Immature natural killer cell (primary cell): ENCODE results near the gene BAHD1. TPM values are rescaled to one million over a fixed set of nuclear protein-coding genes. Genes with fewer than 3 reads are reported as not detected.
A peak's percentile ranks its signal among the peaks of the same experiment; 100 is the strongest.

Experiments
- DNase-seq, 3 donors: peaks; one replicate each; pipeline ENCODE4 v3.0.0; 2022; ENCODE audit warnings: mixed read lengths in 1 of 3
- H3K27ac Mint-ChIP-seq, 6 donors: one replicate each; pipeline ENCODE4 v1.8.0; 2020; ENCODE audit warnings: mixed read lengths in 6 of 6, mild to moderate bottlenecking in 5 of 6, inconsistent platforms in 4 of 6, moderate library complexity in 3 of 6
- H3K27me3 Mint-ChIP-seq, 3 donors: one replicate each; pipeline ENCODE4 v1.8.0; 2020 to 2021; ENCODE audit warnings: low read depth in 3 of 3, mild to moderate bottlenecking in 3 of 3, mixed read lengths in 3 of 3, moderate library complexity in 3 of 3, inconsistent platforms in 1 of 3
- H3K36me3 Mint-ChIP-seq, 3 donors: one replicate each; pipeline ENCODE4 v1.8.0; 2020; ENCODE audit warnings: mixed read lengths in 3 of 3, inconsistent platforms in 2 of 3, mild to moderate bottlenecking in 2 of 3
- H3K4me1 Mint-ChIP-seq, 2 donors: one replicate each; pipeline ENCODE4 v1.8.0; 2020; ENCODE audit warnings: inconsistent platforms in 2 of 2, mild to moderate bottlenecking in 2 of 2, mixed read lengths in 2 of 2, moderate library complexity in 1 of 2
- H3K4me3 Mint-ChIP-seq, 5 donors: one replicate each; pipeline ENCODE4 v1.8.0; 2020; ENCODE audit warnings: mild to moderate bottlenecking in 5 of 5, mixed read lengths in 5 of 5, inconsistent platforms in 3 of 5, moderate library complexity in 3 of 5
- H3K9me3 Mint-ChIP-seq, 6 donors: one replicate each; pipeline ENCODE4 v1.8.0; 2020; ENCODE audit warnings: mild to moderate bottlenecking in 6 of 6, mixed read lengths in 6 of 6, inconsistent platforms in 4 of 6, moderate library complexity in 3 of 6
- polyA plus RNA-seq, 3 donors: library from polyadenylated mRNA; unstranded; fragments of 300-500 nt; fragmentation: Illumina TruSeq; gene quantifications; one replicate each; pipeline ENCODE4 v1.2.3, GENCODE V29; 2021

The BAHD1 gene
- polyA plus RNA-seq, 3 donors from 2014 or later, result 2.1 to 6.1 (median 3.4) TPM

GRCh38 chr15:40458495-40459371, 18.0 kb downstream of the BAHD1 start:
- Mint-ChIP-seq H3K27ac (no peak overlapping the region), H3K36me3 (peaks cover 0 to 5% (median 0%) of the 10 kb centered on the region in 3 donors), H3K27me3 (peaks cover 0 to 11% (median 3%) of the 10 kb centered on the region in 3 donors), H3K9me3 (no peaks in the 10 kb centered on the region), H3K4me1 (peaks cover 40 to 42% of the 10 kb centered on the region in 2 donors), H3K4me3 (no peak overlapping the region)
- DNase-seq, result no peak

GRCh38 chr15:40459391-40460015, 18.8 kb downstream of the BAHD1 start:
- H3K27me3 Mint-ChIP-seq, result peaks cover 0 to 11% (median 2%) of the 10 kb centered on the region in 3 donors
- no peak overlapping the region for H3K27ac Mint-ChIP-seq
- no peak for DNase-seq
- H3K36me3 Mint-ChIP-seq, result peaks cover 0 to 5% (median 0%) of the 10 kb centered on the region in 3 donors
- peaks cover 33 to 34% of the 10 kb centered on the region in 2 donors for H3K4me1 Mint-ChIP-seq
- H3K4me3 Mint-ChIP-seq, result no peak overlapping the region
- no peaks in the 10 kb centered on the region for H3K9me3 Mint-ChIP-seq

GRCh38 chr15:40460404-40460803, 19.7 kb downstream of the BAHD1 start:
- Mint-ChIP-seq H3K4me1 (peaks cover 24 to 25% of the 10 kb centered on the region in 2 donors), H3K36me3 (peaks cover 0 to 7% (median 0%) of the 10 kb centered on the region in 3 donors), H3K27me3 (peaks cover 0 to 11% (median 0%) of the 10 kb centered on the region in 3 donors), H3K27ac (no peak overlapping the region), H3K4me3 (no peak overlapping the region), H3K9me3 (no peaks in the 10 kb centered on the region)
- DNase-seq, result no peak

- Mint-ChIP-seq H3K36me3 (peaks cover 0 to 14% (median 0%) of the 10 kb centered on the region in 3 donors), H3K27ac (no peak overlapping the region), H3K9me3 (no peaks in the 10 kb centered on the region), H3K4me3 (no peak overlapping the region), H3K27me3 (peaks cover 0 to 5% (median 0%) of the 10 kb centered on the region in 3 donors), H3K4me1 (peaks cover 8 to 9% of the 10 kb centered on the region in 2 donors)
- DNase-seq, result no peak
These were observed 21.2 kb downstream of the BAHD1 start for GRCh38 chr15:40461958-40462357.

- DNase-seq, result no peak
- Mint-ChIP-seq H3K4me3 (no peak overlapping the region), H3K4me1 (no peaks in the 10 kb centered on the region), H3K27ac (no peak overlapping the region), H3K9me3 (no peaks in the 10 kb centered on the region), H3K36me3 (peaks cover 0 to 14% (median 0%) of the 10 kb centered on the region in 3 donors), H3K27me3 (peaks cover 0 to 5% (median 0%) of the 10 kb centered on the region in 3 donors)
These were observed 22.5 kb downstream of the BAHD1 start for GRCh38 chr15:40463279-40463678.

- no peak overlapping the region for H3K4me3 Mint-ChIP-seq
- DNase-seq, result no peak
- H3K4me1 Mint-ChIP-seq, result no peaks in the 10 kb centered on the region
- H3K27ac Mint-ChIP-seq, result peak overlapping the region in 1 of 6 donors; percentile 51
- peaks cover 0 to 14% (median 0%) of the 10 kb centered on the region in 3 donors for H3K36me3 Mint-ChIP-seq
- peaks cover 0 to 5% (median 0%) of the 10 kb centered on the region in 3 donors for H3K27me3 Mint-ChIP-seq
- H3K9me3 Mint-ChIP-seq, result no peaks in the 10 kb centered on the region
These were observed 23.3 kb downstream of the BAHD1 start for GRCh38 chr15:40463886-40464545.

- Mint-ChIP-seq H3K27ac (peak overlapping the region in 2 of 6 donors; percentile 24 to 51), H3K4me1 (no peaks in the 10 kb centered on the region), H3K4me3 (no peak overlapping the region), H3K9me3 (no peaks in the 10 kb centered on the region), H3K36me3 (peaks cover 0 to 14% (median 0%) of the 10 kb centered on the region in 3 donors), H3K27me3 (peaks cover 0 to 5% (median 0%) of the 10 kb centered on the region in 3 donors)
- no peak for DNase-seq
These were observed 23.9 kb downstream of the BAHD1 start for GRCh38 chr15:40464595-40465185.

GRCh38 chr15:40465939-40466338, 25.2 kb downstream of the BAHD1 start:
- no peak overlapping the region for H3K4me3 Mint-ChIP-seq
- no peaks in the 10 kb centered on the region for H3K9me3 Mint-ChIP-seq
- no peak for DNase-seq
- no peaks in the 10 kb centered on the region for H3K4me1 Mint-ChIP-seq
- H3K27me3 Mint-ChIP-seq, result peaks cover 0 to 5% (median 0%) of the 10 kb centered on the region in 3 donors
- peak overlapping the region in 1 of 6 donors; percentile 49 for H3K27ac Mint-ChIP-seq
- H3K36me3 Mint-ChIP-seq, result peaks cover 0 to 14% (median 0%) of the 10 kb centered on the region in 3 donors

GRCh38 chr15:40466426-40467260, 25.9 kb downstream of the BAHD1 start:
- Mint-ChIP-seq H3K36me3 (peaks cover 0 to 14% (median 0%) of the 10 kb centered on the region in 3 donors), H3K27me3 (peaks cover 0 to 2% (median 0%) of the 10 kb centered on the region in 3 donors), H3K9me3 (no peaks in the 10 kb centered on the region), H3K4me1 (peaks cover 2 to 3% of the 10 kb centered on the region in 2 donors), H3K27ac (peak overlapping the region; percentile 49 to 81 (median 72)), H3K4me3 (no peak overlapping the region)
- no peak for DNase-seq

- Mint-ChIP-seq H3K4me3 (no peak overlapping the region), H3K9me3 (no peaks in the 10 kb centered on the region), H3K4me1 (peaks cover 8 to 9% of the 10 kb centered on the region in 2 donors), H3K27me3 (peaks cover 0 to 2% (median 0%) of the 10 kb centered on the region in 3 donors), H3K27ac (peak overlapping the region; percentile 34 to 79 (median 54)), H3K36me3 (peaks cover 0 to 13% (median 0%) of the 10 kb centered on the region in 3 donors)
- no peak for DNase-seq
These were observed 26.5 kb downstream of the BAHD1 start for GRCh38 chr15:40467261-40467615.

- Mint-ChIP-seq H3K27me3 (no peaks in the 10 kb centered on the region), H3K27ac (peak overlapping the region; percentile 57 to 91 (median 82)), H3K4me1 (peaks cover 15 to 18% of the 10 kb centered on the region in 2 donors), H3K36me3 (peaks cover 0 to 9% (median 0%) of the 10 kb centered on the region in 3 donors), H3K4me3 (peak overlapping the region in 1 of 5 donors; percentile 43), H3K9me3 (no peaks in the 10 kb centered on the region)
- no peak for DNase-seq
These were observed 28.2 kb downstream of the BAHD1 start for GRCh38 chr15:40468898-40469331.

GRCh38 chr15:40469776-40470390, 29.1 kb downstream of the BAHD1 start:
- Mint-ChIP-seq H3K27ac (peak overlapping the region; percentile 57 to 91 (median 82)), H3K36me3 (peaks cover 0 to 9% (median 0%) of the 10 kb centered on the region in 3 donors), H3K27me3 (no peaks in the 10 kb centered on the region), H3K4me3 (peak overlapping the region; percentile 43 to 70 (median 66)), H3K4me1 (peaks cover 15 to 18% of the 10 kb centered on the region in 2 donors), H3K9me3 (no peaks in the 10 kb centered on the region)
- DNase-seq, result no peak
